Measurements from ENCODE around the gene MIAT. TPM values are rescaled to one million over a fixed set of nuclear protein-coding genes. Genes with fewer than 3 reads are reported as not detected.

The MIAT gene
- total and polyA plus RNA-seq, 9 of the 15 experiments (the other 6 are each of a cell fraction or from before 2014, with no cell fraction given), result 0.03 to 0.93 (median 0.34) TPM

GRCh38 chr22:26670459-26670858, 13.1 kb downstream of the MIAT start:
- H3K9ac ChIP-seq (ENCODE audit: insufficient read depth in 1 of 2, low read depth in 2 of 2, low read length in 2 of 2), result no peak overlapping the region
- H3K36me3 ChIP-seq (ENCODE audit: control insufficient read depth, insufficient read depth, low read length), result no peaks in the 10 kb centered on the region
- H4K20me1 ChIP-seq (replicated peaks; ENCODE audit: control insufficient read depth, insufficient read depth, low read length), result no peaks in the 10 kb centered on the region
- H3K4me2 ChIP-seq (ENCODE audit: insufficient read depth, low read length), result no peak overlapping the region
- H3K27ac ChIP-seq (ENCODE audit: extremely low read depth, low read depth, low read length), result no peak overlapping the region
- peaks cover 25% of the 10 kb centered on the region for H3K79me2 ChIP-seq (ENCODE audit: control insufficient read depth, insufficient read depth, low read length)
- no peak overlapping the region for H2AFZ ChIP-seq (ENCODE audit: low read depth, low read length)
- WGBS (ENCODE audit: insufficient coverage, low coverage, missing lambda C conversion rate), result 29% methylated on average over 4 of the region's 4 CpGs
- H3K4me3 ChIP-seq, result no peak overlapping the region
- peaks cover 23 to 26% of the 10 kb centered on the region in 2 experiments for H3K4me1 ChIP-seq (replicated peaks in 1 of 2; ENCODE audit: control insufficient read depth in 2 of 2, insufficient read depth in 2 of 2, low read length in 2 of 2)
- intact Hi-C loops (cut with micrococcal nuclease), result no loop called here
- DNase-seq (ENCODE audit: extremely low read depth in 1 of 4, low spot score in 3 of 4) (no peak), ATAC-seq (no peak), FAIRE-seq (no peak)
- no peaks in the 10 kb centered on the region for H3K9me1 ChIP-seq (ENCODE audit: control insufficient read depth, insufficient read depth, low read length)
- H3K9me3 ChIP-seq (replicated peaks; ENCODE audit: control insufficient read depth, insufficient read depth, low read depth, low read length), result no peaks in the 10 kb centered on the region
- in situ Hi-C loops (cut with MboI), result no loop called here
- POLR2A ChIA-PET, result no interaction called here
- TF ChIP-seq KDM1A (IDR thresholded peaks at IDR 0.05), result peak; percentile 13 to 17; a peak in 1 of 4 replicates
- TF ChIP-seq MYBL2 (IDR thresholded peaks at IDR 0.05; ENCODE audit: low read depth), result no peak
- no peak for TF ChIP-seq MYBL2 (CRISPR knock-in tag; IDR thresholded peaks at IDR 0.05; ENCODE audit: borderline replicate concordance)
- peak; percentile 77 for TF ChIP-seq BCOR (IDR thresholded peaks at IDR 0.05)
- TF ChIP-seq MYNN (IDR thresholded peaks at IDR 0.05), result no peak
- TF ChIP-seq MYNN (CRISPR knock-in tag; IDR thresholded peaks at IDR 0.05), result no peak
- peak; percentile 98 for TF ChIP-seq ZNF239 (CRISPR knock-in tag; IDR thresholded peaks at IDR 0.05)
- TF ChIP-seq ADNP (tag; IDR thresholded peaks at IDR 0.05), result 0 out of 2 replicates have a peak, but pooled peaks have one; percentile 54
- peak; percentile 45 for TF ChIP-seq RBM25 (IDR thresholded peaks at IDR 0.05; ENCODE audit: low read depth, low read length, severe bottlenecking)
- no TSS peak for BruUV-seq (replicated peaks)
- CTCF ChIA-PET (ENCODE audit: low intra/inter-chr PET ratio), result interaction anchor here (0.6 kb wide), 1 partner anchor 9 kb away, joined by 3 read pairs; no protein-coding TSS in a partner anchor
- no peaks in the 10 kb centered on the region for H3K27me3 ChIP-seq (ENCODE audit: control insufficient read depth in 2 of 2, insufficient read depth in 2 of 2, low read length in 2 of 2)
